GM18858 (cell line): ENCODE results near the gene GAS1.

Experiments
- ATAC-seq: cut with Tn5 transposase; IDR thresholded peaks from one replicate; pipeline ENCODE4 v1.9.1; 2021; ENCODE audit not compliant: unreplicated experiment

GAS1 gene

DNA sequence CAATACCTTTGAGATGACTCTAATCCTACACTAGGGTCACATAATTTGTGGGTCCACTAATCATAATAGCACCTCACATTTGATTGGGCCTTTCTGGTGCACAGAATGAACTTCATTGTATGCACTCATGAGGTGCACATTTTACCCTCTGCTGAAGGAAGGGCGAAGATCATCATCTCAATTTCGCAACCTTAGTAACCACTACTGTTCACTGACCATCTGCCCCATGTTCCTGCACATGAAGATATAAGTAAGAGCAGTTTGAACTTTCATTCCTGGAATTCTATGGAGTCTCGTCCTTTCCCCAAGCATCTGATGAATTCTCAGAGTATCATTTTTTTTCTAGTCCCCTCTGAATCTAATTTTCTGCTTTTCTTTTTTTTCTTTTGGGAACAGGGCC lies 21.2 kb downstream of the GAS1 start:
- ATAC-seq = no peak

DNA sequence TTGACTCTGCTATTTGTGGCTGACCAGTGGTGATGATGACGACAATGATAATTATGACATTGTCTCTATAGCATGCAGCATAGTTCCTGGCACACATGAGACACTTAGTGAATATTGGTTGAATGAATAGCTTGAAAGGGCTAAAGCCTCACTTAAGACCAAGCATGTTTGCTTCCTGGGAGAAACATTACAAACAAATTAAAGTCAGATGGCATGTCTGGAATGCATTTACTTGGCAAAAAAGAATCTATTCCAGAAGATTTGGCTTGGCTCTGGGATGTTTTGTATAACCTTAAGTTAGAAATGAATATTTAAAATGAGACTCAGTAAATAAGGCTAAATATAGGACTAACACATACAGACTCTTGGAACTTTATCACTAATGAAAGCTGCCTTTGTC lies 21.6 kb downstream of the GAS1 start:
- ATAC-seq = no peak

GRCh38 chr9:86924206-86924605 lies 23.1 kb downstream of the GAS1 start:
- ATAC-seq = no peak

DNA sequence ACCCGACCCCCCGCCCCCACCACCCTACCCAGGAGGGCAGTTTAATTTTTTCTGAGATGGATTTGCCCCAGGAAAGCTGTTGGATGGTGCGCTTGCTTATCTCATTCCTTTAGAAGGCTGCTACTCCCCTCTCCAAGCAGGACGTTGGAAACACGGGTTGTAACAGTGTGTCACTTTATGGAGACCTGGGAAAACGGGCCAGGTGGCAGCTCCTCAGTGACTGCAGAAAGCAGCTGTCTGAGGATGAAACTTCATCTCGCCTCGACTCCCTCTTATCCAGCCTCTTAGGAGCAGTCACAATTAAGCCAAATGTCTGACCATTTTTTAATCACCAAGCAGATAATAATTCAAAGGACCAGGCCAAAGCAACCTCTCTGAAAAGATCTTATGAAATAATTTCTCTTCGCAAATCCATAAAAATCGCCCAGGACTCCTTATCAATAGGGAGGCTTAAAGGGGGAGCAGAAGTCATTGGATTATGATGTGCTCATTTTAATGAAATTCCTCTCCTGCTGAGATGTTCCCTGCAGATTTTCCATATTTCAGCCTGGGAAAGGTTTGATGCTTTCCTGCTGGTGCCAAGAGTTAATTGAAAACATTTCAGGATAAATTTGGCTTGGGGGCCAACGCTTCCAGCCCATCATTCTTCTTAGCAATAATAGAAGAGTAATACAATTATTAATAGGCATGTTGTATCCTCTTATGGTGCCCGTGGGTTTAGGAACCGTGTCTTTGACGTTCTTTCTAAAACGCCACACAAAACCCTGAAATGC lies 26.0 kb downstream of the GAS1 start:
- ATAC-seq = no peak

DNA sequence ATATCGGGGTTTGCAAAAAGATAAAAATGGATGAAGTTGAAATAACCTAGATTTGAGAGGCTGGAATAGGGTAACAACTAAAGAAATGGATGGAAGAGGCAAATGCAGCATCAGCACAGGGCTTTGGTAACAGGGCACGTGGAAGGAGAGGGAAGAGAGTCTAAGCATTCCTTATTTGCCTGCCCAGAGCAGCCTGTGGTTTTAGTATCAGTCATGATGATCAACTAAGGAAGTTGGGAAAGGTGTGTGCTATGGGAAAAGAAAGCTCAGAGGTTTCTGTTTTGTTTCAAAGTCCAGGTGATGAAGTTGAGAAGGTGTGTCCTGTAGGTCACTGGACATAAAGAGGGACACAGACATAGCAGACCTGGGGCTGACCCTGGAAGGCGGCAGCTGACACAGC lies 28.8 kb downstream of the GAS1 start:
- ATAC-seq = no peak

DNA sequence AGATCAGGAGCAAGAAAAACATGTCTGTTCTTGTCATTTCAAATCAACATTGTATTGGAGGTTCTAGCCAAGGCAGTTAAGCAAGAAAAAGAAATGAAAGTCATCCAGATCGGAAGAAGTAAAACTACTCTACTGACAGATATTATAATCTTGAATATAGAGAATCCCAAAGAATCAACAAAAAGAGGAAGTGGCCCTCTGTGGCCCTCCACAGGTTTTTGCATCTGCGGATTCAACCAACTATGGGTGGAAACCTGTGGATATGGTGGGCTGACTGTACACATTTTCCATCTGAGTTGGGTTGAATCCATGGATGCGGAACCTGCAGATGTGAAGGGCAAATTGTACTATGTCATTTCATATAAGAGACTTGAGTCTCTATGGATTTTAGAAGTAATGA lies 35.1 kb downstream of the GAS1 start:
- ATAC-seq = no peak

DNA sequence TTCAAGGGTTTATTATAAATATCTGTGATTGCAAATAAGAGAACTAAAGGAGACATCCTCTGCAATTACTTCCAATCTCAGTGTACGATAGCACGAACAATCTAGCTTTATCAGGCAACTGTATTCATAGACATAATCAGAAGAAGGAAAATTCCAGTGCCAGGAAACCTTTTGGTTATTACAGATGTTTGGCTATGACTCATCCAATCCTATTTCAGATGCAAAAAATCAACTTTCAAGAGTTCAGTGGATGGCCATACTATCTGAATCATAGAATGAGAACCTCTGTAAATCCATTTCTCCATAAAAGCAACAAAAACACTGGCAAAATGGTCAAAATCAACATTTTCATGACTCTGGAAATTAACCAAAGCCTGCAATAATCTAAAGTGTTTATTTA lies 37.9 kb downstream of the GAS1 start:
- ATAC-seq = no peak

DNA sequence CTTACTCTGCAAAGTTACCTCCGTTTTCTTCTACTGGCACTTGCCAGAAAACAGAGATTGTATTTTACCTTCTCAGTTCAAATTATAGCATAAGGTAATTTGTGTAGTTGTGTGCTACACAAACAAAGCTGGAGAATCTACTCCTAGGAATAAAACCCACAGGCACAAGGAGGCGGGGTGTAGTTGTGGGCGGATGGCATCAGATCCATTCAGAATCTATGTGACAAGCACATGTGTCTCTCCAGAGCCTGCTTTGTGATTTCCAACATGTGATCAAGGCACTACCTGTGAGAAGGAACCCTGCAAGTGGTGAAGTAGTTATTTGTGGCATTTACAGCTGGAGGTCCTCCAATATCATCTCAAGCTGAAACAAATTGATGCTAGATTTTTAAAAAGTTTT lies 39.0 kb downstream of the GAS1 start:
- ATAC-seq = no peak

GRCh38 chr9:86907346-86907745 lies 40.0 kb downstream of the GAS1 start:
- ATAC-seq = no peak

GRCh38 chr9:86903734-86904085 lies 43.6 kb downstream of the GAS1 start:
- ATAC-seq = no peak

DNA sequence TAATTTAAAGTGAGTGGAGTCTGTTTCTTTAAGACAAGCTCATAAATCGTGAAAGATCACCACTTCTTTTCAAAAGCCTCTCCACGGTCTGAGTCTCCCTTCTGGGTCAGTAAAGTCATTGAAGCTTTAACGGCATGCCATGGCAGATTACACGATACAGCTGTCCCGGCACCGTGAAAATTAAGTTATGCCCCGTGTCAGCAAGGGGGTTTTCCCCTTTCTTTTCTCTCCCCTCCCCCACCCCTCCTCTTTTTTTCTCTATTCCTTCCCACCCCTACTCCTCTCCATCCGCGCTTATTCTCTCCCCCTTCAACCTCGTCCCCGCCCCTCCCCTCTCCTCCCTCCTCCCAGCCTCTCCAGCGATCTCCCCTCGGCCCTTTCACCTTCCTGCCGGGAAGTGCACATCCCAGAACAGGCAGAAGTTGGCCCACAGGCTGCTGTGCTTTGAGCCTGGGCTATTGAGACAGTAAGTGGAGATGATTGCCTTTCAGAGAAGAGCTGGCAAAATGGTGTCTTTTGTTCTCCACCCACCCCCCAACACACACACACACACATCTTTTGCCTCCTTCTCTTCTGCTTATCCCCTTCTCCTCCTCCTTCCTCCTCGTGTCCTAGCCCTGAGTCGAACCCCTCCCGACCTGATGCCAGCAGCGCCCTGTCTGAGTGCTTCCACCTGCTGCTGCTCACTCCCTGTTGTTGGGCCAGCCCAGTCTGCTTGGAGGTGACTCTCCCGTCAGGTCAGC lies 44.1 kb downstream of the GAS1 start:
- no peak for ATAC-seq

DNA sequence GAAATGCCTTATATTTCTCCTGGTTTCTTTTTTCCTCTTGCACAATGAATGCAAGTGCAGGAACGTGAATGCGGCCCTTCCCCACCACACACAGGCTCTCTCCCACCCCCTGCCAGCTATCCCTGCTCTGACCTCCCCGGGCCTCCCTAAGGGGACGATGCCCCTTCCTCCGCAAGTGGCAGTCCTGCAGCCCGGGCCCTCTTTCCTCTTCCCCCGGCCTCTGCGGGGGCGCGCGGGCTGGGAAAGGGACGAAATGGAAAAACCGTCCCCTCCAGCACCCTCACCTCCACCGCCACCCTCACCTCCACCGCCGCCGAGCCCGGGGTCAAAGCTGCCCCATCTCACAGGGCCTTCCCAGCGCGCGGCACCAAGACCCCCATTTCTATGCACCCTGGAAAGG lies 44.7 kb downstream of the GAS1 start:
- no peak for ATAC-seq

DNA sequence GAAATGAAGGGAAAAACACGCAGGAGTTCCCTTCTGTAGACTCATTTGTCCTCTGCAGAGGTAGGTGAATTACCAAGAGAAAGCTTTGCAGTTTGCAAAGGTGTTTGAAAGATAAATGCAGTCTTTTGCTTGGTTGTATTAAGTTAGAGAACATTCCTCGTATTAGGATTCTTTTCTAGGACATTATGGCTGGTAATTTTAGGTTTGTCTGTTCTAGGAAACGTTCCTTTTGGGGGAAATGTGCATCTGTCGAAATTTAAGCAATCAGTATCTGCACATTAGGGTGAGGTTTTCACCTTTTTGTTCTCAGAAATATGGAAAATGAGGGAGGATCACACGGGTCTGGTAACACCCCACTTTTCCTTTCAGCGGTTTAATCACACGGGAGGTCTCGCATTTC lies 45.1 kb downstream of the GAS1 start:
- no peak for ATAC-seq

DNA sequence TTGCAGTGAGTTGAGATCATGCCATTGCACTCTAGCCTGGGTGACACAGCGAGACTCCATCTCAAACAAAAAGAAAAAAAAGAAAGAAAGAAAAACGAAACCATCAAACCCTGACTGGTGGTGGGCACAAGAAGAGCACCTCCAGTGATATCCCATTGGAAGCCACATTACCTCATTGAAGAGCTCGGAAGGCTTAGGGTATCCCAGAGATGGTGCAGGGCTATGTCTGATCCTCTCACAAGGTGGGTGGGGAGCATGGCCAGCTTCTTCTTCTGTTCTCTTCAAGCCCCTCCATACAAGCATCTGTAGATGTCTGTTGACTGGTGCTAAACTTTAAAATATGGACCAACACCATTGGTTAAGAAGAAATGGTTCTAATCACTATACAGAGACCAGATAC lies 45.8 kb downstream of the GAS1 start:
- ATAC-seq = no peak
